Measurements from ENCODE around the gene GALNT18. TPM values are rescaled to one million over a fixed set of nuclear protein-coding genes. Genes with fewer than 3 reads are reported as not detected.

Gene GALNT18
- total and polyA plus RNA-seq, 2 donors = 7.9 to 16.1 TPM

DNA sequence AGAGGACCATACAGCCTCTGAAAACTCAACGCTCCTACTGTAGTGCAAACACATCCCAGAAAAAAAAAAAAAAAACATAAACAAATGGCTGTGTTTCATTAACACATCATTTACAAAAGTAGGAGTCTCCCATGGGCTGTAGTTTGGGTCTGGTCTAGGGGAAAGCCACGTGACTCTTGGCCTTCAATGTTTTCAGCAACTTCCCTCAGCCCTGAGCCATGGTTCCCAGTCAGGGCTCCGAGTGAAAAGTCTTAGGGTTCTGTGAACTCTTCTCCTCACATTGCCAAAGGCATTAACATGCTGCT lies 327.3 kb downstream of the GALNT18 start:
- Histone ChIP-seq H3K4me3 (ENCODE audit: low read length in 2 of 2) (no peak overlapping the region), H3K9me3 (ENCODE audit: control insufficient read depth in 2 of 2, insufficient read depth in 1 of 2, low read length in 1 of 2) (no peaks in the 10 kb centered on the region), H3K36me3 (ENCODE audit: control insufficient read depth in 2 of 2, insufficient read depth in 2 of 2, low read length in 1 of 2) (no peaks in the 10 kb centered on the region), H3K27me3 (ENCODE audit: control insufficient read depth in 2 of 2, insufficient read depth in 1 of 2, low read length in 1 of 2) (no peaks in the 10 kb centered on the region), H3K4me1 (ENCODE audit: control insufficient read depth in 2 of 2, insufficient read depth in 2 of 2, low read length in 2 of 2) (no peaks in the 10 kb centered on the region), H3K27ac (ENCODE audit: low read depth in 1 of 2, low read length in 1 of 2) (no peak overlapping the region)
- 93% methylated on average over 3 of the region's 3 CpGs for WGBS
- DNase-seq (ENCODE audit: low read depth in 6 of 9, low spot score in 9 of 9) = no peak

DNA sequence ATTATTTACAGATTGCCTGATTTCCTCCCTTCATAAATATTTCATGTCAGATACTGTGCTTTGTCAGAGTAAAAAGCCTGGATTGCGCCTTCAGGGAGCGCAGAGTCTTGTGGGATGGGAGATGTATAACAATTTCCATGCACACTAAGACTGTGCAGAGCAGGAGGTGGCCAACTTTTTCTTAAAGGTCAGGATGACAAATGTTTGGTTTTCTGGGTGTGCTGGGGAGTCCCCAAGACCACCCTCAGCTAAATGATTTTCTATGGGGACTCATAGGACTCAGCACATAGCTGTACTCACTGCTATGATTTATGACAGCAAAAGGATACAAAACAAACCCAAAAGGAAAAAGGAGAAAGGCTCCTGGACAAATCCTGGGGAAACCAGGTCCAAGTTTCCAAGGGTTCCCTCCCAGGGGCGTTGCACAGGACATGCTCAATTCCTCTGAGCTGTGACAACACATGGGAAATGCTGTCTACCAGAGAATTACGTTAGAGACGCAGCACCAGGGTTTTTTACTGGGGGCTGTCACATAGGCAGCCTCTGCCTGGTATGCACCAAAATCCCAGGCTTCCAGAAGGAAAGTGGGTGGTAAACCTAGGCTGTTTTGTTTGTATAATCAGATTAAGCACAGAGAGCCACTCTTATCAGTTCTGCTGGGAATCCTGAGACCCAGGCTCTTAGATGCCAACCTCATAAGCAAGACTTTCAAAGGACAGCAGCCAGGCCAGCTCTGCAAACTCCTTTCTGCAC lies 327.8 kb downstream of the GALNT18 start:
- Histone ChIP-seq H3K4me1 (ENCODE audit: control insufficient read depth in 2 of 2, insufficient read depth in 2 of 2, low read length in 2 of 2) (no peaks in the 10 kb centered on the region), H3K36me3 (ENCODE audit: control insufficient read depth in 2 of 2, insufficient read depth in 2 of 2, low read length in 1 of 2) (no peaks in the 10 kb centered on the region), H3K4me3 (ENCODE audit: low read length in 2 of 2) (no peak overlapping the region), H3K9me3 (ENCODE audit: control insufficient read depth in 2 of 2, insufficient read depth in 1 of 2, low read length in 1 of 2) (no peaks in the 10 kb centered on the region), H3K27ac (ENCODE audit: low read depth in 1 of 2, low read length in 1 of 2) (no peak overlapping the region), H3K27me3 (ENCODE audit: control insufficient read depth in 2 of 2, insufficient read depth in 1 of 2, low read length in 1 of 2) (no peaks in the 10 kb centered on the region)
- WGBS = 90% methylated on average over 5 of the region's 5 CpGs
- DNase-seq (ENCODE audit: low read depth in 6 of 9, low spot score in 9 of 9) = no peak

DNA sequence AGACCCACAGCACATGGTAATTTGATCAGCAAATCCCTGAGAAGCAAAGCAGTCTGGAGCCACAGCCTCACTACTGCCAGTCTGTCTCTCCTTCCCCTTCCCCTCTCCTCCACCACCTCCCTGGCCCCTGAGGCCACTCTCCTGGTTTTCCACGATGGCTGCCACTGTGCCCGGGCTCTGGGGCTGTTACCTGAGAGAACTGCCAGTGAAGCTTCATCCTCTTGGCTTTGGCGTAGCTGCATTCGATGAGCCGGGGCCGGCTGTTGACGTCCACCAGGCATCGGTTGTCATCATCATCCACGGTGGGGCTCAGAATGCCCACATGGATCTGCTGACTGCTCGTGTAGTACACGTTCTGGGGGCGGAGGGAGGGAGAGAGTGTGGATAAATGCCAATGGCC lies 329.0 kb downstream of the GALNT18 start:
- no peak for DNase-seq (ENCODE audit: low read depth in 6 of 9, low spot score in 9 of 9)
- no peaks in the 10 kb centered on the region for H3K36me3 ChIP-seq (ENCODE audit: control insufficient read depth in 2 of 2, insufficient read depth in 2 of 2, low read length in 1 of 2)
- no peak overlapping the region for H3K27ac ChIP-seq (ENCODE audit: low read depth in 1 of 2, low read length in 1 of 2)
- no peaks in the 10 kb centered on the region for H3K9me3 ChIP-seq (ENCODE audit: control insufficient read depth in 2 of 2, insufficient read depth in 1 of 2, low read length in 1 of 2)
- WGBS = 96% methylated on average over 12 of the region's 12 CpGs
- no peaks in the 10 kb centered on the region for H3K4me1 ChIP-seq (ENCODE audit: control insufficient read depth in 2 of 2, insufficient read depth in 2 of 2, low read length in 2 of 2)
- no peaks in the 10 kb centered on the region for H3K27me3 ChIP-seq (ENCODE audit: control insufficient read depth in 2 of 2, insufficient read depth in 1 of 2, low read length in 1 of 2)
- H3K4me3 ChIP-seq (ENCODE audit: low read length in 2 of 2) = no peak overlapping the region

DNA sequence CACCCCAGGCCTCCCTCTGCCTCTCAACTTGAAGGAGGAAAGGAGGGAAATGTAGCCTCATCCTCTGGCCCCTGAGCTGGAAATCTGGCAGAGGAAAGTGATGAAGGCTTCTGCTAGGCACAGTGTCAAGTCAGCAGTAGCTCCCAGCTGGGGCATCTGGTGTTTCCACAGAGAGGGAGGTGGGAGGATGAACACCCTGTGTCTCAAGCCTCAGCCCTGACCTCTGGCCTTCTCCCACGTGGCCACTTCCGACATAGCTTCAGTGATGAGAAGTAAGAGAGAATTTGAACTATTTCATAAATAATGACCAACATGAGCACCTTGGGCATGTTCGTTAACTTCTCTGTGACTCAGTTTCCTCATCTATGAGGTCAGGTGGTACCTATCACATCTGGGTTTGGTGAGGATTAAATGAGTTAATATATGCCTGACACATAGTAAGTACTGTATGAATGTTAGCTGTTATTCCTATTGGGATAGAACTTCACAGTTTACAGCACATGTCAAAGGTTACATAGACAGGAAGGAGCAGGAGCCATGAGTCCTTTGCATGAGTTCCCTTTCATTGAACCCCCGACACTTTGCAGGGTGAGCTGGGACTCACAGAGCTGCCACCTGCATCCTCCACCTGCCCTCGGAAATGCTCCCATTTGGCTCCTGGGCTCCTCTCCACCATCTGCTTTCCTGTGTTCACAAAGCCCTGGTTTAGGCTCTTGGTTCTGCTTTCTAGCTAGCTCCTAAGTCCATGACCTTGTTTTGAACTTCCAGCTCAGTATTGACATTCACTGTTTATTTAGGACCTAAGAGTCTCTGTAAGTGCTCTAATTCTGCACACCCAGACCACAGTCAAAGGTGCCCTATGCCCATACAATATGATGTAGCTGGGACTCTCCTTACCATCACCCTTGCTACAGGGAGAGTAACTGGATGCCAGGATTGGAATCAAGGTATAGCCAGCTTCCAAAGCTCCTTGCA lies 330.5 kb downstream of the GALNT18 start:
- H3K36me3 ChIP-seq (ENCODE audit: control insufficient read depth in 2 of 2, insufficient read depth in 2 of 2, low read length in 1 of 2) = no peaks in the 10 kb centered on the region

DNA sequence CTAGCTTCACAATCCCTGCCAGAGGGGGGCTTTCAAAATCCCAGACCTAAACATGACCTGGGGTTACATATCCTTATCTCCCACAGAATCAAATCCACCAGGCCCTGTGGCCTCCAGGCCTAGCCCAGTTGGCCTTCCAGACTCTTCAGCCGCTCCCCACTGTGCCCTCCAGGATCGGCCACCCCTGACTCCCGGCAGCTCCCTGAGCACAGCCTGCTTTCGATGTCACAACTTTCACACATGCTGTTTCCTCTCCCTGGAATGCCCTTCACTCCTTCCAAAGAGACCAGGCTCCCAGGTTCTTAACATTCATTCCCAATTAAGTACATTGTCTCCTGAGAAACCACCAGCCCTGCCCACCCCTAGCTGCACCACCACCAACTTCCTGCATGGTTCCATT lies 331.5 kb downstream of the GALNT18 start:
- WGBS = 97% methylated on average over 4 of the region's 4 CpGs
- H3K36me3 ChIP-seq (ENCODE audit: control insufficient read depth in 2 of 2, insufficient read depth in 2 of 2, low read length in 1 of 2) = no peaks in the 10 kb centered on the region
- DNase-seq (ENCODE audit: low read depth in 6 of 9, low spot score in 9 of 9) = no peak
- H3K9me3 ChIP-seq (ENCODE audit: control insufficient read depth in 2 of 2, insufficient read depth in 1 of 2, low read length in 1 of 2) = no peaks in the 10 kb centered on the region
- no peaks in the 10 kb centered on the region for H3K27me3 ChIP-seq (ENCODE audit: control insufficient read depth in 2 of 2, insufficient read depth in 1 of 2, low read length in 1 of 2)
- H3K27ac ChIP-seq (ENCODE audit: low read depth in 1 of 2, low read length in 1 of 2) = no peak overlapping the region
- no peaks in the 10 kb centered on the region for H3K4me1 ChIP-seq (ENCODE audit: control insufficient read depth in 2 of 2, insufficient read depth in 2 of 2, low read length in 2 of 2)
- H3K4me3 ChIP-seq (ENCODE audit: low read length in 2 of 2) = no peak overlapping the region

More for the DNA sequence above, 330.5 kb downstream of the GALNT18 start:
- Histone ChIP-seq H3K27ac (ENCODE audit: low read depth in 1 of 2, low read length in 1 of 2) (no peak overlapping the region), H3K27me3 (ENCODE audit: control insufficient read depth in 2 of 2, insufficient read depth in 1 of 2, low read length in 1 of 2) (no peaks in the 10 kb centered on the region), H3K4me1 (ENCODE audit: control insufficient read depth in 2 of 2, insufficient read depth in 2 of 2, low read length in 2 of 2) (no peaks in the 10 kb centered on the region), H3K4me3 (ENCODE audit: low read length in 2 of 2) (no peak overlapping the region), H3K9me3 (ENCODE audit: control insufficient read depth in 2 of 2, insufficient read depth in 1 of 2, low read length in 1 of 2) (no peaks in the 10 kb centered on the region)
- DNase-seq (ENCODE audit: low read depth in 6 of 9, low spot score in 9 of 9) = no peak
- 74% methylated on average over 5 of the region's 5 CpGs for WGBS

DNA sequence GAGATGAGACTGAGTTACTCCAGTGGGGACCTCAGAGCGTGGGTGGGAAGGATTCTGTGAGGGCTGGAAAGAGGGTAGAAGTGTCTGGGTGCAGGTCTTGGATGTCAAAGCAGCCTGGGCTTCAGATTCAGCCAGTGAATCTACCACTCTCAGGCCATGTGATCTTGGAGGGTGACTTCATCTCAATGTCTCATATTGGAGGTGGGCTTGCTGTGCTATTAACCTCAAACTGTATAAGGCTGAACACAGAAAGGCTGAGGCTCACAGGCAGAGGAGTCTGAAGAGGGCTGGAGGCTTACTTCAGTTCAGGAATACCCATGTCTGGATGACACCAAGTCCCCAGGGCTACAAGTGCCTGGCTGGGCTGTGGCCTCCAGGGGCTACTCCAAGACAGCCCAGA lies 332.1 kb downstream of the GALNT18 start:
- DNase-seq (ENCODE audit: low read depth in 6 of 9, low spot score in 9 of 9) = no peak
- 77% methylated on average over 1 of the region's 1 CpG for whole genome bisulfite sequencing
- Histone ChIP-seq H3K9me3 (ENCODE audit: control insufficient read depth in 2 of 2, insufficient read depth in 1 of 2, low read length in 1 of 2) (no peaks in the 10 kb centered on the region), H3K4me1 (ENCODE audit: control insufficient read depth in 2 of 2, insufficient read depth in 2 of 2, low read length in 2 of 2) (no peaks in the 10 kb centered on the region), H3K4me3 (ENCODE audit: low read length in 2 of 2) (no peak overlapping the region), H3K27ac (ENCODE audit: low read depth in 1 of 2, low read length in 1 of 2) (no peak overlapping the region), H3K27me3 (ENCODE audit: control insufficient read depth in 2 of 2, insufficient read depth in 1 of 2, low read length in 1 of 2) (no peaks in the 10 kb centered on the region), H3K36me3 (ENCODE audit: control insufficient read depth in 2 of 2, insufficient read depth in 2 of 2, low read length in 1 of 2) (no peaks in the 10 kb centered on the region)

DNA sequence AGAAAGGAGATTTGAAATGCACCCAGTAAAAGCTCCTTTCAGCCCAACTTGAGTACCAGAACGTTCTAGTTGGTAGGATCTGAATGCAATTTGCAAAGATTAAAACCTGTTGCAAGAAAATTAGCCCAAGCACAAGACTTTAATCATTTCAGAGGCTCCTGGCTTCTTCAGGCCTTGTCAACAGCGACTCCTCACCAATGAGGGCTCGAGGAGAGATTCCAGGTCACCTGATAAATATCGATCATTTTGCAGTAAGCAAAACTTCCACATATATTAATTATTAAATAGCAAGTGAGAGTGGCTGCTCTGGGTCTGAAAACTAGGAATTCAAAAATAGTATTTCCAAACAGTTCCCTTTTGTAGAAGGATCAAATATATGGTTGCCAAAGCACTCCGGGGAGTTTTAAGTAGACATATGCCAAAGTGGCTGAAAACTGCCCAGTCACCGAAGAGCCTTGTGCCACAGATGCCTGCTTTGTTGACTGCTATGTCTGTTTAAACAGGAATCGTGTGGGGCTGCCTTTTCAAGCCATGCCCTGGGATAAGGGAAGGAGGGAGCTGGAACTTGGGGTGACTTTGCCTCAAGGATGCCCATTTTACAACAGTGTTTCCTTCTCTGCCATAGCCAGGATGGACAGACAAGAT lies 332.7 kb downstream of the GALNT18 start:
- DNase-seq (ENCODE audit: low read depth in 6 of 9, low spot score in 9 of 9) = no peak
- 92% methylated on average over 7 of the region's 7 CpGs for WGBS
- Histone ChIP-seq H3K36me3 (ENCODE audit: control insufficient read depth in 2 of 2, insufficient read depth in 2 of 2, low read length in 1 of 2) (no peaks in the 10 kb centered on the region), H3K27me3 (ENCODE audit: control insufficient read depth in 2 of 2, insufficient read depth in 1 of 2, low read length in 1 of 2) (no peaks in the 10 kb centered on the region), H3K9me3 (ENCODE audit: control insufficient read depth in 2 of 2, insufficient read depth in 1 of 2, low read length in 1 of 2) (no peaks in the 10 kb centered on the region), H3K4me1 (ENCODE audit: control insufficient read depth in 2 of 2, insufficient read depth in 2 of 2, low read length in 2 of 2) (no peaks in the 10 kb centered on the region), H3K4me3 (ENCODE audit: low read length in 2 of 2) (no peak overlapping the region), H3K27ac (ENCODE audit: low read depth in 1 of 2, low read length in 1 of 2) (no peak overlapping the region)

DNA sequence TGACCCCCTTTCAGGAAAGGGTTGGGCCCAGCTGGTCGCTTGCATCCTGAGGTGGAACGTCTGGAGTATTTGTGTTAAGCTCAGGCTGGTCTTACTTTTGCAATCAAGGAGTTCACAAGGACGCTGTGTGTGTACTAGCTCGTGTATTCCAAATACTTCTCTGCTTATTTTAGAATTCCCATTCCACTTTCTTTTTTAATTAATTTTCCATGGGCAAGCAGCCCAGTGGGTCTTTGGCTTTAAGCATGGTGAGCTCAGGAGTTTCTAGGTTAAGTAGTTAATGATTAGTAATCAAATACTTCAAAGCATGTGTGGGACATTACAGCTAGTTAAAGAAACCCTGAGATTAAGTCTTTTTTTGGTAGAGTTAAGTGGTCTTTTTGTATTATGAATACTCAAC lies 337.3 kb downstream of the GALNT18 start:
- 58% methylated on average over 4 of the region's 4 CpGs for WGBS
- H3K9me3 ChIP-seq (ENCODE audit: control insufficient read depth in 2 of 2, insufficient read depth in 1 of 2, low read length in 1 of 2) = no peaks in the 10 kb centered on the region

DNA sequence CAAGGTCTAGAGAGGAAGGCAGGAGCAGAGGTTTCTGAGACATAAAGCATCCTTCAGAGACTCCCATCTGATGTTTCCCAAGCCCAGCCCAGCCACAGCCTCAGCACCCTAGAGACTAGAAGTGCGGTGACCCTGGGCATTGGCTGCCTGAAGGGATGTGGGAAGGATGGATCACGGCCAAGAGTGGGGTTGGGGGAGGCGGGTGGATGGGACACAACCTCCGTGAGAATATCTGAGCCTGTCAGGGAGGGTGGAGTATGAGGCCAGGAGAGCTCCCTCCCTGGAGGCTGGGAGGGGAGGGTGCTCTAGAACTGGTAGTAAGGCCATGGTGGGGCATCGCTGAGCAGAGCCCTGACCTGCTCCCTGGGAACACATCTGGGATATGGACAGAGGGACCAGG lies 340.2 kb downstream of the GALNT18 start:
- peaks cover 0 to 13% of the 10 kb centered on the region in 2 donors for H3K4me1 ChIP-seq (ENCODE audit: control insufficient read depth in 2 of 2, insufficient read depth in 2 of 2, low read length in 2 of 2)
- H3K9me3 ChIP-seq (ENCODE audit: control insufficient read depth in 2 of 2, insufficient read depth in 1 of 2, low read length in 1 of 2) = no peaks in the 10 kb centered on the region
- H3K27ac ChIP-seq (ENCODE audit: low read depth in 1 of 2, low read length in 1 of 2) = no peak overlapping the region
- WGBS = 94% methylated on average over 5 of the region's 5 CpGs
- no peak for DNase-seq (ENCODE audit: low read depth in 6 of 9, low spot score in 9 of 9)
- H3K36me3 ChIP-seq (ENCODE audit: control insufficient read depth in 2 of 2, insufficient read depth in 2 of 2, low read length in 1 of 2) = no peaks in the 10 kb centered on the region
- no peak overlapping the region for H3K4me3 ChIP-seq (ENCODE audit: low read length in 2 of 2)
- no peaks in the 10 kb centered on the region for H3K27me3 ChIP-seq (ENCODE audit: control insufficient read depth in 2 of 2, insufficient read depth in 1 of 2, low read length in 1 of 2)

More for the DNA sequence above, 337.3 kb downstream of the GALNT18 start:
- Histone ChIP-seq H3K27ac (ENCODE audit: low read depth in 1 of 2, low read length in 1 of 2) (no peak overlapping the region), H3K4me3 (ENCODE audit: low read length in 2 of 2) (no peak overlapping the region), H3K36me3 (ENCODE audit: control insufficient read depth in 2 of 2, insufficient read depth in 2 of 2, low read length in 1 of 2) (no peaks in the 10 kb centered on the region), H3K27me3 (ENCODE audit: control insufficient read depth in 2 of 2, insufficient read depth in 1 of 2, low read length in 1 of 2) (no peaks in the 10 kb centered on the region), H3K4me1 (ENCODE audit: control insufficient read depth in 2 of 2, insufficient read depth in 2 of 2, low read length in 2 of 2) (peaks cover 0 to 13% of the 10 kb centered on the region in 2 donors)
- DNase-seq (ENCODE audit: low read depth in 6 of 9, low spot score in 9 of 9) = no peak
